Skin epidermis (tissue), 12 donors: Measurements from ENCODE around the gene AGXT2.

Experiments
- H3K27ac ChIP-seq, 21 experiments: fragments of 200-600 bp; sonication (generic) in 11 of 21; one replicate each; pipeline ENCODE4 v1.5.0; 2020; ENCODE audit warnings: mild to moderate bottlenecking in 3 of 21, inconsistent platforms in 2 of 21, moderate library complexity in 2 of 21
- H3K4me3 ChIP-seq, 7 experiments: fragments of 200-600 bp; sonication (generic) in 2 of 7; one replicate each; pipeline ENCODE4 v1.5.0; 2020; ENCODE audit warnings: inconsistent platforms in 2 of 7, mild to moderate bottlenecking in 2 of 7, moderate library complexity in 1 of 7

Gene AGXT2

DNA sequence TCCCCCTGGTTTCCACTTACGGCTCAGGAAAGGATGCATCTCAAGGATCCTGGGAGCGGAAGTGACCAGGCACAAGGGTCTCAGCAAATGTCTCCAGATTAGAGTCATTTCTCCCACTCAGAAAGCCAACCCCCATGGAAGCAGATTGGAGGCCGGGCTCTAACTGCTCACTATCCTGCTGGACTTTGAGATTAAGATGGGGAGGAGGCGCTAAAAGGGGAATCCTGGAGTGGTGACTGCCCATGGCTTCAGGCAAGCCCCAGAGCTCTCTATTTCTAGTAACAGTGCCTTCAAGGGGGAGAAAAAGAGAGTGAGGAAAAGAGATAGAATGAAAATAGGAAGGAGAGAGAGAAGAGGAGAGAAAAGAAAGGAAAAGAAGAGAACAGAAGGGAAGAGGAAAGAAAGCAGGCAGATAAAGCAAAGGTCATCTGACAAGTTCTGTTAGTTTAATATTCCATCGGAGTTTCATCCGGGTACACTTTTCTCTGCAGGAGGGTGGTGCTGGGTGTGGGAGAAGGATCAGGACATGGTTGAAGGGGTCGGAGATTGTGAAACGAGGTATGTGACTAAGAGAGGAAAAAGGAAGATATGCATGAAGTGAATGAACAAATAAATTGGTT is at the start of gene AGXT2:
Gene AGXT2, minus strand, starts transcription at position 165 of the 620 bp plus-strand sequence. Its CDS starts 57 bp downstream, at position 108.
- no peak within 1 kb of the TSS for H3K27ac ChIP-seq
- H3K4me3 ChIP-seq, result no peak within 1 kb of the TSS

DNA sequence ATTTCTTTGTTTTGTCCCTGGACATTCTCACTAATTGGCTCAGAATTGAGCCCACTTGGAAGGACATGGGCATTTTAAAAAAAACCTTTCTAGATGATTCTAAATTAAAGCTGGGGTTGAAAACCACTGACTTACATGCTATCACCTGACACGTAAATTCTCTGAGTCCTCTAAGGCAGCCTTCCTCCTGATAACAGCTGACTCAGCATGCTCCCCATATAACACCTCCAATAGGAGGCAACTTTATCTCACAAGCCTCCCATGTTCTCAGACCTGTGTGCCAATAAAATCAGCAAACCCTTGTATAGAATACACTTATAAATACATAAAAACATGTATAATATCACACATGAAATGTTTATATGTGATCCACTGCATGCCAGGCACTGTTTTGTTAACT is 49.2 kb upstream of the AGXT2 start:
- Histone ChIP-seq H3K4me3 (no peak overlapping the region), H3K27ac (no peak overlapping the region)

GRCh38 chr5:35096216-35096615 is 48.5 kb upstream of the AGXT2 start:
- H3K27ac ChIP-seq, result no peak overlapping the region
- H3K4me3 ChIP-seq, result no peak overlapping the region

GRCh38 chr5:35095366-35095765 is 47.6 kb upstream of the AGXT2 start:
- H3K27ac ChIP-seq, result peak overlapping the region in 1 of 21 experiments; percentile 6
- H3K4me3 ChIP-seq, result no peak overlapping the region

- no peak overlapping the region for H3K4me3 ChIP-seq
- H3K27ac ChIP-seq, result no peak overlapping the region
These were observed 47.2 kb upstream of the AGXT2 start for GRCh38 chr5:35094948-35095347.

GRCh38 chr5:35092703-35093102 is 45.0 kb upstream of the AGXT2 start:
- H3K27ac ChIP-seq, result no peak overlapping the region
- no peak overlapping the region for H3K4me3 ChIP-seq

- H3K27ac ChIP-seq, result no peak overlapping the region
These were observed 44.0 kb upstream of the AGXT2 start for GRCh38 chr5:35091704-35092103.

GRCh38 chr5:35089334-35090314 is 41.9 kb upstream of the AGXT2 start:
- Histone ChIP-seq H3K4me3 (no peak overlapping the region), H3K27ac (no peak overlapping the region)

More at GRCh38 chr5:35091704-35092103, 44.0 kb upstream of the AGXT2 start:
- no peak overlapping the region for H3K4me3 ChIP-seq

DNA sequence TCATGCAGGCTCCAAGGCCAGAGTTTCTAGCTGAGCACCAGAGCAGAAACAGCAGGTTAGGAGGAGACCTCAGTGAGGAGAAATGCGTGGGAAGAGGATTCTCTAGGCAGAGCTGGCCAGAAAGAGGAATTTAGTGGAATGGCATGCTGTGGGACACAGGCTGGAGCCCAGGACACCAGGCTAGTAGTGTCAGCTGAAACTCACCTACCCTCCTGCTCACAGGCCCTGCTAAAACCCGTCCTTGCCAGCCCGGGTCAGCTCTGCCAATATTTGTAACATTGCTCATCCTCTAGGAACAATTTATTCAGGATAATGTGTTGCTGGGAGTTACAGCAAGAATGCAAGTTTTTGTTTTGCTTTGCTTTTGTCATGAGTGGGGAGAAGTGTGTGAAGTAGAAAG is 40.2 kb upstream of the AGXT2 start:
- H3K27ac ChIP-seq, result no peak overlapping the region

GRCh38 chr5:35083150-35083549 is 35.4 kb upstream of the AGXT2 start:
- no peak overlapping the region for H3K27ac ChIP-seq

More for the DNA sequence above, 40.2 kb upstream of the AGXT2 start:
- H3K4me3 ChIP-seq, result no peak overlapping the region

GRCh38 chr5:35082530-35082929 is 34.8 kb upstream of the AGXT2 start:
- Histone ChIP-seq H3K4me3 (no peak overlapping the region), H3K27ac (no peak overlapping the region)

More at GRCh38 chr5:35083150-35083549, 35.4 kb upstream of the AGXT2 start:
- no peak overlapping the region for H3K4me3 ChIP-seq

DNA sequence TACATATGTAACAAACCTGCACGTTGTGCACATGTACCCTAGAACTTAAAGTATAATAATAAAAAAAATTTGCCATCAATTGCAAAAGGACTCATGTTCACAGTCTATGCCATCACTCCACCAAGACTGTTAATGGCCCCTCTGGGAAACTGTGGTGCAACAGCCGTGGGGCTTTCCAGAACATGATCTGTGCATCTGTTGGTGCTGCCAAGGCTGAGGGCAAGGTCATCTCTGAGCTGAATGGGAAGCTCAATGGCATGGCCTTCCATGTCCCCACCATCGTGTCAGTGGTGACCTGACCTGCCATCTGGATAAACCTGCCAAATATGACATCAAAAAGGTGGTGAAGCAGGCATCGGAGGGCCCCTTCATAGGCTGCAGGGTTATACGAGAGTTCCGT is 33.4 kb upstream of the AGXT2 start:
- Histone ChIP-seq H3K4me3 (no peak overlapping the region), H3K27ac (no peak overlapping the region)

- H3K4me3 ChIP-seq, result no peak overlapping the region
- H3K27ac ChIP-seq, result no peak overlapping the region
These were observed 25.4 kb upstream of the AGXT2 start for GRCh38 chr5:35073160-35073559.

DNA sequence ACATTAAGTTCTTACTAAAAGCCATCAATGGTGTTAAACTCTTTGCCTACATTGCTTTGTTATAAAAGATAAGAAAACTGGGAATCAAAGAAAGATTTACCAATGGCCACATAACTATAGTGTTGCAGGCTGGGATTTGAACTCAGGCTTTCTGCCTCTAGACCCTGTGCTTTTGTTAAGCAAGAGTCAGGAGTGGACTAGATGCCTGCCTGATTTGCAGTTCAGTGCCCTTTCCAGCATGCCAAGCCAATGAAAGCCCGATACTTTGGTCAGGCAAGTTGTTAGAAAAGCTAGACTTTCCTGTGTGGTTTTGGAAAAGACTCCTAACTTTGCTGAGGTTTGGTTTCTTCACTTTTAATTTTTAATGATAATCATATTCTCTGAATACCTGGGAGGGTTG is 21.4 kb upstream of the AGXT2 start:
- no peak overlapping the region for H3K27ac ChIP-seq

DNA sequence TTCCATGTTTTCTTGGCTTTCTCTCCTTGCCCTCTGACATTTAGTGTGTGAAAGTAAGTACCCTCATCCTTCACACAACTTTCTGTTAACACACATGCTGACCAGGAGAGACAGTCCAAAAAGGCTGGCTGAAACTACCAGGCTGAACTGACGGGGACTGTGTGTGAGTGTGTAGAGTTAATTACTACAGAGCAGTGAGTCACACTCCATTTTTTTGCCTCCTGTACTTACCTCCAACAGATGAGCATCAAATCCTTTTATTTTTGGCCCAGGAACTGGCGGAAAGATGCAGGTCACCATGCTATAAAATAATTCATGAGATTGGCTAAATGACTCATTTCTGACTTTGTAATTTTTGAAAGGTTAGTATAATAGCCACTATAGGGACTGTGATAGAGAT is 20.2 kb upstream of the AGXT2 start:
- H3K27ac ChIP-seq, result no peak overlapping the region
- H3K4me3 ChIP-seq, result no peak overlapping the region

More for the DNA sequence above, 21.4 kb upstream of the AGXT2 start:
- H3K4me3 ChIP-seq, result no peak overlapping the region

DNA sequence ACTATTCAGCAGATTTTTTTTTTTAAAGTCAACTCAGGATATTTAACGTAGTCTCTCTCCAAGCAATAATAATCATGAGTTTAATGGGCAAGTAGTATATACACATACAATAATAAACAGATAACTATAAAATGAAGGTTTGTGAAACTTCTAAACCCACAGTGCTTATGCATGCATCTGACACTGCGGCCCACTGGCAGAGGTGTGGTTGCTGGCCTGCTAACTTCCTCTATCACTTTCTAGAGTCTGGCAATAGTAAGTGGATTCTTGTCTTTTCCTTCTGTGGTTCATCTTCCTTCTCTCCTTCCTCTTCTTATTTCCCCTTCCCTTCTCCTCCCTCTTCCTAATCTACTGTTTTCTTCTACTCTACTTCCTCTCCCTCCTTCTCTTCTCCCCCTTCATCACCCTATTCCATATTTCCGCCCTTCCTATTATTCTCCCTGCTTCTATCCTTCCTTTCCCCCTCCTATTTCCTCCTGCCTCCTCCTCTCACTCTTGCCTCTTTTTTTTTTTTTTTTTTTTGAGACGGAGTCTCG is 18.6 kb upstream of the AGXT2 start:
- no peak overlapping the region for H3K4me3 ChIP-seq
- no peak overlapping the region for H3K27ac ChIP-seq

GRCh38 chr5:35063414-35063813 is 15.7 kb upstream of the AGXT2 start:
- Histone ChIP-seq H3K4me3 (no peak overlapping the region), H3K27ac (no peak overlapping the region)

GRCh38 chr5:35061211-35061770 is 13.5 kb upstream of the AGXT2 start:
- no peak overlapping the region for H3K4me3 ChIP-seq
- no peak overlapping the region for H3K27ac ChIP-seq

- H3K4me3 ChIP-seq, result no peak overlapping the region
- H3K27ac ChIP-seq, result no peak overlapping the region
These were observed 12.5 kb upstream of the AGXT2 start for GRCh38 chr5:35060236-35060635.

- no peak overlapping the region for H3K27ac ChIP-seq
- no peak overlapping the region for H3K4me3 ChIP-seq
These were observed 11.5 kb upstream of the AGXT2 start for GRCh38 chr5:35059251-35059650.
